GM18508 (cell line): ENCODE data around the gene RFC5.
"Not testable (repeated sequence)": the region's sequence is repeated elsewhere in the genome, so short reads cannot be mapped to it uniquely, and the experiment has no call there.

Experiments used
- ATAC-seq: cut with Tn5 transposase; IDR thresholded peaks from one replicate; pipeline ENCODE4 v1.9.1; 2021; ENCODE audit warnings: moderate number of reproducible peaks; ENCODE audit not compliant: insufficient read depth, unreplicated experiment

Gene RFC5

GRCh38 chr12:118016424-118017264 is at the start of gene RFC5:
Gene RFC5 (plus strand): TSS chr12:118016703. CDS start chr12:118016828, 125 bp downstream.
- ATAC-seq, result peak; percentile 73

GRCh38 chr12:117967043-117967442 is 49.5 kb upstream of the RFC5 start:
- ATAC-seq, result no peak

GRCh38 chr12:117967512-117967911 is 49.0 kb upstream of the RFC5 start:
- no peak for ATAC-seq

- no peak for ATAC-seq
These were observed 48.2 kb upstream of the RFC5 start for GRCh38 chr12:117968151-117968789.

GRCh38 chr12:117968826-117969659 is 47.5 kb upstream of the RFC5 start, which contains the start of gene KSR2:
Gene KSR2 (minus strand): TSS chr12:117968990. CDS start chr12:117968255, 735 bp downstream.
- no peak for ATAC-seq

- ATAC-seq, result no peak
These were observed 46.2 kb upstream of the RFC5 start for GRCh38 chr12:117970334-117970733.

GRCh38 chr12:117972301-117972700 is 44.2 kb upstream of the RFC5 start:
- ATAC-seq, result no peak

GRCh38 chr12:117975006-117975405 is 41.5 kb upstream of the RFC5 start:
- ATAC-seq, result no peak

- ATAC-seq, result no peak
These were observed 39.1 kb upstream of the RFC5 start for GRCh38 chr12:117977373-117977772.

GRCh38 chr12:117980616-117981015 is 35.9 kb upstream of the RFC5 start:
- no peak for ATAC-seq

- no peak for ATAC-seq
These were observed 35.2 kb upstream of the RFC5 start for GRCh38 chr12:117981267-117981666.

GRCh38 chr12:117985182-117985581 is 31.3 kb upstream of the RFC5 start:
- no peak for ATAC-seq

- no peak for ATAC-seq
These were observed 29.6 kb upstream of the RFC5 start for GRCh38 chr12:117986705-117987469.

GRCh38 chr12:117994551-117995438 is 21.7 kb upstream of the RFC5 start:
- ATAC-seq, result no peak

- no peak for ATAC-seq
These were observed 17.8 kb upstream of the RFC5 start for GRCh38 chr12:117998719-117999118.

GRCh38 chr12:117999806-118000205 is 16.7 kb upstream of the RFC5 start:
- not testable (repeated sequence) for ATAC-seq

GRCh38 chr12:118010903-118011302 is 5.6 kb upstream of the RFC5 start:
- ATAC-seq, result no peak

GRCh38 chr12:118011377-118011776 is 5.1 kb upstream of the RFC5 start:
- no peak for ATAC-seq

- no peak for ATAC-seq
These were observed 4.5 kb upstream of the RFC5 start for GRCh38 chr12:118011961-118012360.
